ENCODE data around the gene KCNK16.

DNA sequence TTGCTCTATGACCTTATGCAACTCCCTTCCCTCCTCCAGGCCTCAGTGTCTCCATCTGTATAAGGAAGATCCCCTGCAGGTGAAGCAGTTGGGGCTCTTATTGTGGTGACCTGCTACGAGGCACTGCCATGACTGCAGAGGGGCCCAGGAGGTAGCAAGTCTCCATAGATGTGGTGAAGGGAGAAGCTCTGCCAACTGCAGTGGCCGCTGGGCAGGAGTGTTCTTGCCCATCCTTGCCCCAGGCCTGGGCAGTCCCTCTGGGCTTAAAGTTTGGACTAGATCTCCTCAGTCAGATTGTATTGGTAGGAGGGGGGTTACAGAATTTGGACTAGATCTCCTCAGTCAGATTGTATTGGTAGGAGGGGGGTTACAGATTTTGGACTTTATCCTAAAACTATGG is 20.5 kb downstream of the KCNK16 start:
- TF ChIP-seq, protein P1, sequence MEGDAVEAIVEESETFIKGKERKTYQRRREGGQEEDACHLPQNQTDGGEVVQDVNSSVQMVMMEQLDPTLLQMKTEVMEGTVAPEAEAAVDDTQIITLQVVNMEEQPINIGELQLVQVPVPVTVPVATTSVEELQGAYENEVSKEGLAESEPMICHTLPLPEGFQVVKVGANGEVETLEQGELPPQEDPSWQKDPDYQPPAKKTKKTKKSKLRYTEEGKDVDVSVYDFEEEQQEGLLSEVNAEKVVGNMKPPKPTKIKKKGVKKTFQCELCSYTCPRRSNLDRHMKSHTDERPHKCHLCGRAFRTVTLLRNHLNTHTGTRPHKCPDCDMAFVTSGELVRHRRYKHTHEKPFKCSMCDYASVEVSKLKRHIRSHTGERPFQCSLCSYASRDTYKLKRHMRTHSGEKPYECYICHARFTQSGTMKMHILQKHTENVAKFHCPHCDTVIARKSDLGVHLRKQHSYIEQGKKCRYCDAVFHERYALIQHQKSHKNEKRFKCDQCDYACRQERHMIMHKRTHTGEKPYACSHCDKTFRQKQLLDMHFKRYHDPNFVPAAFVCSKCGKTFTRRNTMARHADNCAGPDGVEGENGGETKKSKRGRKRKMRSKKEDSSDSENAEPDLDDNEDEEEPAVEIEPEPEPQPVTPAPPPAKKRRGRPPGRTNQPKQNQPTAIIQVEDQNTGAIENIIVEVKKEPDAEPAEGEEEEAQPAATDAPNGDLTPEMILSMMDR (IDR thresholded peaks at IDR 0.05) = no peak
- no peak for TF ChIP-seq POLR2A (IDR thresholded peaks at IDR 0.05)

All from breast epithelium (tissue), 3 donors.